ENCODE results near the gene CDH13.

Gene CDH13

GRCh38 chr16:83711069-83711468 lies 1084.3 kb downstream of the CDH13 start:
- DNase-seq = no peak

- DNase-seq = no peak
Observed at GRCh38 chr16:83713597-83713996, 1086.8 kb downstream of the CDH13 start.

- no peak for DNase-seq
Observed at GRCh38 chr16:83714286-83714685, 1087.5 kb downstream of the CDH13 start.

GRCh38 chr16:83715217-83715920 lies 1088.6 kb downstream of the CDH13 start:
- no peak for DNase-seq

- DNase-seq = no peak
Observed at GRCh38 chr16:83717308-83717707, 1090.5 kb downstream of the CDH13 start.

- peak; percentile 87 for DNase-seq
Observed at GRCh38 chr16:83717814-83718213, 1091.0 kb downstream of the CDH13 start.

GRCh38 chr16:83720213-83720612 lies 1093.4 kb downstream of the CDH13 start:
- no peak for DNase-seq

GRCh38 chr16:83720981-83721380 lies 1094.2 kb downstream of the CDH13 start:
- DNase-seq = no peak

GRCh38 chr16:83721676-83722075 lies 1094.9 kb downstream of the CDH13 start:
- DNase-seq = no peak

- no peak for DNase-seq
Observed at GRCh38 chr16:83722456-83723183, 1095.9 kb downstream of the CDH13 start.

GRCh38 chr16:83723244-83723643 lies 1096.5 kb downstream of the CDH13 start:
- no peak for DNase-seq

- no peak for DNase-seq
Observed at GRCh38 chr16:83723901-83724300, 1097.1 kb downstream of the CDH13 start.

- DNase-seq = no peak
Observed at GRCh38 chr16:83724585-83724984, 1097.8 kb downstream of the CDH13 start.

GRCh38 chr16:83725313-83725712 lies 1098.5 kb downstream of the CDH13 start:
- DNase-seq = no peak

- no peak for DNase-seq
Observed at GRCh38 chr16:83727018-83727417, 1100.2 kb downstream of the CDH13 start.

GRCh38 chr16:83727751-83728352 lies 1101.1 kb downstream of the CDH13 start:
- no peak for DNase-seq

GRCh38 chr16:83728492-83728891 lies 1101.7 kb downstream of the CDH13 start:
- no peak for DNase-seq

GRCh38 chr16:83730812-83731211 lies 1104.0 kb downstream of the CDH13 start:
- no peak for DNase-seq

GRCh38 chr16:83732536-83732935 lies 1105.8 kb downstream of the CDH13 start:
- no peak for DNase-seq

- no peak for DNase-seq
Observed at GRCh38 chr16:83733301-83733700, 1106.5 kb downstream of the CDH13 start.

- no peak for DNase-seq
Observed at GRCh38 chr16:83734136-83734535, 1107.4 kb downstream of the CDH13 start.

- DNase-seq = no peak
Observed at GRCh38 chr16:83737729-83738354, 1111.1 kb downstream of the CDH13 start.

- no peak for DNase-seq
Observed at GRCh38 chr16:83738923-83739503, 1112.2 kb downstream of the CDH13 start.
